AG09309 (cell line): ENCODE data around the gene EBF3.

ENCODE experiments used
- DNase-seq: peaks from one replicate; pipeline ENCODE4 v3.0.0-alpha.2; 2010; ENCODE audit warnings: low read depth
- H3K4me3 ChIP-seq: 2 replicates; pipeline ENCODE4 v1.5.1; 2011; ENCODE audit warnings: mild to moderate bottlenecking, low read depth, low read length, moderate library complexity; ENCODE audit not compliant: control insufficient read depth
- TF ChIP-seq, protein P1 (sequence below): IDR thresholded peaks from 2 replicates; pipeline ENCODE4 v1.5.1; 2011; ENCODE audit warnings: mild to moderate bottlenecking, low read depth, low read length, inconsistent platforms; ENCODE audit not compliant: insufficient read depth, control insufficient read depth; ENCODE audit errors: missing control alignments

Gene EBF3

DNA sequence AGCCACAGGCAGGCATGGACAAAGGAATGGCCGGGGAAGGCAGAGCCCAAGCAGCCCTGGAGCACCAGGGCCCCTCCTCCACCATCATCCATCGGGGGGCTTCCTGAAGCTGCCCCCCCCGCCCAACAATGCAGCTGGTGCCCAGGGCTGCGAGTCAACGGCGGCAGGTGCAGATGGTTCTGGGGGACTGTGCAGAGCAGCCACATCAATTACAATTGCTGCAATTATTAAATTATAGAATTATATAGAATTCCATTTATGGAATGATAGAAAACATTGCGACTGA, 28.3 kb downstream of the EBF3 start:
- TF ChIP-seq, protein P1, sequence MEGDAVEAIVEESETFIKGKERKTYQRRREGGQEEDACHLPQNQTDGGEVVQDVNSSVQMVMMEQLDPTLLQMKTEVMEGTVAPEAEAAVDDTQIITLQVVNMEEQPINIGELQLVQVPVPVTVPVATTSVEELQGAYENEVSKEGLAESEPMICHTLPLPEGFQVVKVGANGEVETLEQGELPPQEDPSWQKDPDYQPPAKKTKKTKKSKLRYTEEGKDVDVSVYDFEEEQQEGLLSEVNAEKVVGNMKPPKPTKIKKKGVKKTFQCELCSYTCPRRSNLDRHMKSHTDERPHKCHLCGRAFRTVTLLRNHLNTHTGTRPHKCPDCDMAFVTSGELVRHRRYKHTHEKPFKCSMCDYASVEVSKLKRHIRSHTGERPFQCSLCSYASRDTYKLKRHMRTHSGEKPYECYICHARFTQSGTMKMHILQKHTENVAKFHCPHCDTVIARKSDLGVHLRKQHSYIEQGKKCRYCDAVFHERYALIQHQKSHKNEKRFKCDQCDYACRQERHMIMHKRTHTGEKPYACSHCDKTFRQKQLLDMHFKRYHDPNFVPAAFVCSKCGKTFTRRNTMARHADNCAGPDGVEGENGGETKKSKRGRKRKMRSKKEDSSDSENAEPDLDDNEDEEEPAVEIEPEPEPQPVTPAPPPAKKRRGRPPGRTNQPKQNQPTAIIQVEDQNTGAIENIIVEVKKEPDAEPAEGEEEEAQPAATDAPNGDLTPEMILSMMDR: no peak
- no peak for DNase-seq
- H3K4me3 ChIP-seq: no peak overlapping the region

DNA sequence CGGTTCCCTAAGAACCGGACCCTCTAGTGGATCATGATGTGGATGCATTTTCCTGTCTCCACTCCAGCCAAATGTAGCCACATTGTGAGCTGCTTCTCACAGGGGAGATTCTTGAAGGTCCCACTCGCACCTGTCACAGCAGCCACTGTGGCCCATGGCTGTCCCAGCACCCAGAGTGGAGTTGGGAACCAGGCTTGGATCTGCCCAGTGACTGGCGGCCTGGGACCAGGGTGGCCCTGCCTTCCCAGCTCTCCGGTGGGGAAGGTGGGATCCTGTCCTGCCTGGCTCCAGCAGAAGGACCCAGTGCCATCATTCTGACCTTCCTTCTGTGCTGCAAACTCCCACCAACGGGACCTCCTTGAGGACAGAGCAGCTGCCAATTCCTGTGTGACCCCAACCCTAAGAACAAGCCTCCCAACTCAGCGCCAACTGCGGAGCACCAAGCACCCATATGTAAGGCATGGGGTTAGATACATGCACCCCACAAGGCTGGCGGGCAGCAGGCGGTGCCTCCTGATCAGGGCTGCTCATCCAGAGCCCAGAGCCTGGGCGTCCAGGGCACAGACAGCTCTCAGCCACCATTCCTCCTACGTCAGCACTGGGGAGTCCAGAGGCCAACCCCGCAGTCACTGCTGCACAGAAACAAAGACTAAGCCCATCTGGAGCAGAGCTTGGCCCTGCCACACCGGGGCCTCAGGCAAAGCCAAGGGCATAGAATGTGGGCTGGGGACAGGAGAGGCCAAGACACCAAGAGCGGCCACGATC, 28.8 kb downstream of the EBF3 start:
- H3K4me3 ChIP-seq: no peak overlapping the region
- TF ChIP-seq, protein P1: no peak
- DNase-seq: no peak

DNA sequence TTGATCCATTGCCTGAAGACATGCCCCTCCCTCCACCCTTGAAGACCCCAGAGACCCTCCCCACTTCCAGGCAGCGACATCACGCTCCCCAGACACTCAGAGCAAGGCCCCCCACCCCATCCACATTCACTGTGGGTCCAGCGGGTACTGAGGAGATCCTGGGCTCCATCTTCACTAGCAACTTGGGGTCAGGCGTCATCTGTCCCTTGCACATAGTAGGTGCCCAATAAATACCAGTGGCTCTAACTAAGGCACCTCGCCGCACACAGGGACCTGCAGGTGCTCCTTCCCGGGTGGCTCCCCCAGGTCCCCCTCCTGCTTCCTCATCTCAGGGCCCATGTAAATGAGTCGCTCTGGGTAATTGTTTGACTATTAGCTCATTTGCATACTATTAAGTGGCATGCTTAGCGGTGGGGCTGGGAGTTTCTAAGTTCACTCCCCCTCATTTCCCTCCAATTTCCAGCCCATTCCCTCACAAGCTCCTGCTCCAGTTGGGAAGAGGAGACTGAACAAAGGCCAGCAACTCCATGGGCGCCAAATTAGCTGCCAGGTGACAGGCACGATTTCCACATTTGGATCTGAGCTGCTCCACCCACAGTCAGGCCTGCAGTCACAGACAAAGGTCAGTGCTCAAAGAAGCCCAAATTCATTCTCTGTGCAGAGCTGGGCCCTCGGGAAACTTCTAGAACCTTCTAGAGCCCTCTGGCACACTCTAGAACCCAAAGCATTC, 29.7 kb downstream of the EBF3 start:
- TF ChIP-seq, protein P1: no peak
- DNase-seq: no peak
- no peak overlapping the region for H3K4me3 ChIP-seq

DNA sequence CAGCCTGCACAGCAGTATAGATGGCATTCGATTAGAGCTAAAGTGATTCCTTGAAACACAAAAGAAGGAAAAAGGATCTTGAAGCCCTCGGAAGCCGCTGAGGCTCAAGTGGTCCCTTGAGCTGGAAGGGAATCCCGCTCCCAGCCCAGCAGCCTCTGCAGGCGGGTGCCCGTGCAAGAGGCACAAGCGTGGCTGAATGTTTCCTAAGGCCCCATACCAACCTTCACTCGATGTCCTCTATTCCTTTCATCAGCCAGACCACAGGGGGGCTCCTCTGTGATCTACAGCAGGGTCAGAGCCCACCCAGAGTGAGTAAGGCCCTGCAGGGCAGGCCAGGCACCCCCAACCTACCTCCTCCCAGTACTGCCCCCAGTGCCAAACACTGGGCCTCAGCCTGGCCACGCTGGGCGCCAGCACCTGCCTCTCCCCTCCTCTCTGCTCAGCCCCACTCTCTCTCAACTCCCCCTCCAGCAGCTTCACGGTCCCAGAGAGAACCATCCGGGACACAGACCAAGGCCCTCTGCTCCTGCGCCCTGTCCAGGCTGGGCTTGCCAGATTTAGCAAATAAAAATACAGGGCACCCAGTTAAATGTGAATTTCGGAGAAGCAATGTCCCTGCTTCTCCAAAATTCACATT, 30.5 kb downstream of the EBF3 start:
- no peak overlapping the region for H3K4me3 ChIP-seq
- TF ChIP-seq, protein P1: no peak
- DNase-seq: no peak

DNA sequence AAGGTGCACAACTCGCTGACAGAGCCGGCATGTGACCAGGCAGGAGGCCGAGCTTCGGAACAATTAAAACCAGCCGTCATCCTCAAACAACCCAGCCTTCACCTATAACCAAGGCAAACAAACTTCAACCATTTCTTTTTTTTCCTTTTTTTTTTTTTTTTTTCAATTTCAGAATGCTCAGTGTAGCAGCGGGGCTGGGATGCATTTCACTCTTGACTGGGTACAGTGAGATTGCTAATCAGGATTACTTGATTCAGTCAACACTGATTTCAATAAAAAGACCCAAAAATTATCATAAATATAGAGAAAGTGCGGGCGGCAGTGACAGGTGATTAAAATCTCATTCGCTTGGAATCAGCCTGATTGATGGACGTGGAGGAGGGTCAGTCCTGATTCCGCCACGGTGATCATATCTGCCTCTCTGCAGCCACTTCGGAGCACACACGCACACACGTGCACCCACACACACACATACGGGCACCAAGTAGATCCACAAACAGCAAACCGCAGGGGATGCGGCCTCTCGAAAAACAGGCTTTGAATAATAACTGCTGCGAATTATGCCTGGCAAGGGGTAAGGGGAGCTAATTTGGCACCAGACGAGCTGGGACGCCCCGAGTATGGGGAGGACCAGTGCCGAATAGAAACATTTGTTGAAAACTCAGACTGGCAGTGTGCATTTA, 31.2 kb downstream of the EBF3 start:
- TF ChIP-seq, protein P1: no peak
- no peak for DNase-seq
- H3K4me3 ChIP-seq: no peak overlapping the region

DNA sequence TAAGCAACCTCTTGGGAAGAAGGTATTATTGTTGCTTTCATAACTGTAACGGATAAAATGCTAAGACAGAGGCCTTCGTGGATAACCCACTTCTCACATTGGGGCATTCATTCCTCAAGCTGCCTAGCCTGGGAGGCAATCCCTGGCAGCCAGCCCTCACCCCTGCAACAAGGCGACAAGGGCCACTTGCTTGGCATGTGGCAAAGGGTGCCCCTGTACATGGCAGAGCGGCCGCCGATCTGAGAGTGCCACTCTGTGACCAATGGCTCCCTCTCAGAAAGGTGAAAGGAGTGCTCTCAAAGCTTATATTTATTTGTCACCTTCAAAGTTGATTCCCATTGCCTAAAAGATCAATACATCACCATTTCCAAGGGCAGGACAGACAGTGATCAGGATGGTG, 31.9 kb downstream of the EBF3 start:
- TF ChIP-seq, protein P1: no peak
- no peak for DNase-seq
- no peak overlapping the region for H3K4me3 ChIP-seq
